HepG2 (cell line): ENCODE measurements around the gene DOK7. TPM values are rescaled to one million over a fixed set of nuclear protein-coding genes. Genes with fewer than 3 reads are reported as not detected.

Experiments used
- ASH2L ChIP-seq: fragments of 300-600, 200-600 bp; sonication (generic); IDR thresholded peaks from 2 replicates; pipeline ENCODE4 v1.7.0; 2017; ENCODE audit warnings: low read depth, mild to moderate bottlenecking, moderate library complexity, mixed read lengths, low read length; ENCODE audit not compliant: insufficient read length
- ETV6 ChIP-seq: sonication (generic); formaldehyde crosslinking; conservative IDR thresholded peaks from 2 replicates; pipeline ENCODE4 v1.4.0; 2020; ENCODE audit warnings: missing genetic modification reagents
- HNRNPL ChIP-seq: fragments of 200-400 bp; formaldehyde crosslinking; IDR thresholded peaks from 2 replicates; pipeline ENCODE4 v1.6.1; 2017; ENCODE audit warnings: mild to moderate bottlenecking, low read depth, low read length
- JUND ChIP-seq: sonication (generic); formaldehyde crosslinking; IDR thresholded peaks from 2 replicates; pipeline ENCODE4 v1.8.0; 2022; ENCODE audit warnings: mild to moderate bottlenecking, missing genetic modification reagents
- MEIS1 ChIP-seq: sonication (generic); formaldehyde crosslinking; IDR thresholded peaks from 2 replicates; pipeline ENCODE4 v1.9.0; 2021; ENCODE audit warnings: mild to moderate bottlenecking, missing genetic modification reagents, moderate library complexity, borderline replicate concordance
- MZF1 ChIP-seq: sonication (generic); formaldehyde crosslinking; IDR thresholded peaks from 2 replicates; pipeline ENCODE4 v1.8.1; 2023; ENCODE audit warnings: mild to moderate bottlenecking, missing genetic modification reagents, borderline replicate concordance
- NFE2 ChIP-seq: sonication (generic); formaldehyde crosslinking; IDR thresholded peaks from 2 replicates; pipeline ENCODE4 v1.4.0; 2020; ENCODE audit warnings: missing genetic modification reagents
- NFE2L2 ChIP-seq: fragments of 150-350 bp; IDR thresholded peaks from 2 replicates; pipeline ENCODE4 v1.6.1; 2014; ENCODE audit warnings: low read length
- PCBP2 ChIP-seq: fragments of 200-400 bp; formaldehyde crosslinking; optimal IDR thresholded peaks from 2 replicates; pipeline ENCODE3; 2018; ENCODE audit warnings: low read length, low read depth; ENCODE audit not compliant: poor library complexity, severe bottlenecking
- RFXANK ChIP-seq: IDR thresholded peaks from 2 replicates; pipeline ENCODE4 v1.6.1; 2016
- SMAD1 ChIP-seq: sonication (generic); formaldehyde crosslinking; IDR thresholded peaks from 2 replicates; pipeline ENCODE4 v1.4.0; 2020; ENCODE audit warnings: missing genetic modification reagents, low read depth, mild to moderate bottlenecking, borderline replicate concordance
- SRSF4 ChIP-seq: fragments of 200-400 bp; formaldehyde crosslinking; IDR thresholded peaks from one replicate; pipeline ENCODE4 v1.6.1; 2018; ENCODE audit warnings: mild to moderate bottlenecking, low read depth, low read length, moderate library complexity; ENCODE audit not compliant: poor library complexity, severe bottlenecking
- SRY ChIP-seq: sonication (generic); formaldehyde crosslinking; IDR thresholded peaks from 2 replicates; pipeline ENCODE4 v1.8.0; 2022; ENCODE audit warnings: mild to moderate bottlenecking, missing genetic modification reagents
- TBX2 ChIP-seq: sonication (generic); formaldehyde crosslinking; IDR thresholded peaks from 2 replicates; pipeline ENCODE4 v1.5.0; 2020; ENCODE audit warnings: missing genetic modification reagents, mild to moderate bottlenecking, borderline replicate concordance
- ZFY ChIP-seq: sonication (generic); formaldehyde crosslinking; IDR thresholded peaks from 2 replicates; pipeline ENCODE4 v1.4.0; 2020; ENCODE audit warnings: missing genetic modification reagents
- ZNF136 ChIP-seq: sonication (generic); formaldehyde crosslinking; IDR thresholded peaks from 2 replicates; pipeline ENCODE4 v1.8.1; 2022; ENCODE audit warnings: low read depth, mild to moderate bottlenecking, moderate library complexity, missing genetic modification reagents
- ZNF709 ChIP-seq: sonication (generic); formaldehyde crosslinking; IDR thresholded peaks from 2 replicates; pipeline ENCODE4 v1.5.0; 2020; ENCODE audit warnings: mild to moderate bottlenecking, missing genetic modification reagents
- ZNF790 ChIP-seq: sonication (generic); formaldehyde crosslinking; IDR thresholded peaks from 2 replicates; pipeline ENCODE4 v1.8.0; 2022; ENCODE audit warnings: missing genetic modification reagents, mild to moderate bottlenecking, borderline replicate concordance
- ZNF879 ChIP-seq: sonication (generic); formaldehyde crosslinking; IDR thresholded peaks from 2 replicates; pipeline ENCODE4 v1.8.1; 2023; ENCODE audit warnings: missing genetic modification reagents
- polyA plus RNA-seq, 8 experiments: library from polyadenylated mRNA; depleted of rRNA in 3 of 8; stranded (reverse) in 7 of 8; unstranded in 1 of 8; fragments of >200 nt; fragmentation: Illumina TruSeq in 4 of 8; extraction: Trizol in 4 of 8; gene quantifications; 2 replicates each; pipeline versions ENCODE4 v1.2.1 to v1.2.3, GENCODE V29; 2011 to 2016; ENCODE audit warnings: low read depth in 4 of 8, missing spikeins in 1 of 8, mixed read lengths in 1 of 8; ENCODE audit not compliant: insufficient read depth in 1 of 8
- total RNA-seq, 5 experiments: library from RNA; depleted of rRNA; stranded (reverse); fragments of >200 nt; fragmentation: Illumina TruSeq; extraction: Trizol; gene quantifications; 2 replicates each; pipeline ENCODE4 v1.2.3, GENCODE V29; 2016; ENCODE audit warnings: low read depth in 1 of 5
- TF ChIP-seq, protein P1 (sequence below): IDR thresholded peaks from 2 replicates; pipeline ENCODE4 v1.6.1; 2016; ENCODE audit warnings: mild to moderate bottlenecking
- TF ChIP-seq, protein P2 (sequence below): sonication (generic); formaldehyde crosslinking; IDR thresholded peaks from 2 replicates; pipeline ENCODE4 v1.4.0; 2020; ENCODE audit warnings: missing genetic modification reagents
- TF ChIP-seq, protein P3 (sequence below): sonication (generic); formaldehyde crosslinking; IDR thresholded peaks from 2 replicates; pipeline ENCODE4 v1.8.1; 2023; ENCODE audit warnings: mild to moderate bottlenecking, inconsistent platforms, moderate library complexity, missing genetic modification reagents, borderline replicate concordance
- TF ChIP-seq, protein P4 (sequence below): sonication (generic); formaldehyde crosslinking; IDR thresholded peaks from 2 replicates; pipeline ENCODE4 v1.8.1; 2023; ENCODE audit warnings: mild to moderate bottlenecking, missing genetic modification reagents

The DOK7 gene
- total and polyA plus RNA-seq, 2 of the 13 experiments (the other 11 are each of a cell fraction or from before 2014, with no cell fraction given): 0.03 to 0.07 TPM

DNA sequence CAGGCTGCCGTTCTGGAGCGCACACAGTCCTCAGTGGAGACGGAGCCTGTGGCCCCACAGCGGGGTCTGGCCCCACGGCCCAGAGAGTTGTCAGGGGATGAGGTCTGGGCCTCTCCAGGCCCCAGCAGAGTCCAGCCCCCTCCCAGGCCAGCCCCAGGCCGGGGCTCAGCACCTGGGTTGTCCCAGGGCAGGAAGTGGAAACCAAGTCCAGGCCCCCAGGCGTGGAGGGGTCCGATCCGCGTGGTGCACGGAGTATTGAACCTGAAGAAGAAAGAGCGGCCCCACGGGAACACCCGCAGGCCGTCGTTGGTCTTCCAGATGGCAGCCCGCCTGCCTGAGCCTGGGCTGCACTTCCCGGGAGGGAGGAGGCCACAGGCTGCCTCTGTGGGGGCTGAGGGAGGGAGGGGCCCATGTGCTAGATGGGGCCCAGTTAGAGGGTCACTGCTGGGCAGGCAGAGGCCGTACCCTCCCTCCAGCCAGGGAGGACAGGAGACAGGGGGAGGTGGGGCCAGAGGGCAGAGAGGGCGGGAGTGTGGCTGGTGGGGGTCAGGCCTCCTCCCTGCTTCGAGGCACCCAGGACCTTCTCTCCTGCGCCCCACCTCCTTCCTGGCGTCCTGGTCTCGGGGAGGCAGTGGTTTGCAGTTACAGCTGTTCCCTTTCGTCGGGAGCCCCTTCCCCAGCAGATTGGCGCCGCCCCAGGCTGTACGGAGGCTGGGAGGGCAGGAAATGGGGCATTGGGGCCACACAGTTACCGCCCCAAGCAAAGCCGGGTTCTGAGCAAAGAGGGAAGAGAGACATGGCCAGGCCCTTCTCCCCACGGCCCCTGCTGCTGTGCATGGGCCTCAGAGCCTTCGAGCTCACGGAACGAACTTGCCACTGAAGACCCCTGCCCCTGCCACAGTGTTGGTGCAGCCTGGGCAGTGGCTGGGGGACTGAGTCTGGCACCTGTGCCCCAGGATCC is 13.3 kb upstream of the DOK7 start (continued):
- no peak for TF ChIP-seq ZNF790 (CRISPR knock-in tag)
- no peak for TF ChIP-seq ZNF136 (CRISPR knock-in tag)
- peak; percentile 50; the same call in 1 of the 2 replicates for TF ChIP-seq ZNF709 (CRISPR knock-in tag)
- TF ChIP-seq MEIS1: no peak
- no peak for TF ChIP-seq NFE2 (CRISPR knock-in tag)
- TF ChIP-seq HNRNPL: peak; percentile 33; the same call in 1 of the 2 replicates
- TF ChIP-seq, protein P1, sequence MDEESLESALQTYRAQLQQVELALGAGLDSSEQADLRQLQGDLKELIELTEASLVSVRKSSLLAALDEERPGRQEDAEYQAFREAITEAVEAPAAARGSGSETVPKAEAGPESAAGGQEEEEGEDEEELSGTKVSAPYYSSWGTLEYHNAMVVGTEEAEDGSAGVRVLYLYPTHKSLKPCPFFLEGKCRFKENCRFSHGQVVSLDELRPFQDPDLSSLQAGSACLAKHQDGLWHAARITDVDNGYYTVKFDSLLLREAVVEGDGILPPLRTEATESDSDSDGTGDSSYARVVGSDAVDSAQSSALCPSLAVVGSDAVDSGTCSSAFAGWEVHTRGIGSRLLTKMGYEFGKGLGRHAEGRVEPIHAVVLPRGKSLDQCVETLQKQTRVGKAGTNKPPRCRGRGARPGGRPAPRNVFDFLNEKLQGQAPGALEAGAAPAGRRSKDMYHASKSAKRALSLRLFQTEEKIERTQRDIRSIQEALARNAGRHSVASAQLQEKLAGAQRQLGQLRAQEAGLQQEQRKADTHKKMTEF: no peak
- TF ChIP-seq SRSF4: no peak
- TF ChIP-seq SMAD1 (CRISPR knock-in tag): no peak
- no peak for TF ChIP-seq NFE2L2
- TF ChIP-seq MZF1 (CRISPR knock-in tag): no peak
- TF ChIP-seq, protein P2, sequence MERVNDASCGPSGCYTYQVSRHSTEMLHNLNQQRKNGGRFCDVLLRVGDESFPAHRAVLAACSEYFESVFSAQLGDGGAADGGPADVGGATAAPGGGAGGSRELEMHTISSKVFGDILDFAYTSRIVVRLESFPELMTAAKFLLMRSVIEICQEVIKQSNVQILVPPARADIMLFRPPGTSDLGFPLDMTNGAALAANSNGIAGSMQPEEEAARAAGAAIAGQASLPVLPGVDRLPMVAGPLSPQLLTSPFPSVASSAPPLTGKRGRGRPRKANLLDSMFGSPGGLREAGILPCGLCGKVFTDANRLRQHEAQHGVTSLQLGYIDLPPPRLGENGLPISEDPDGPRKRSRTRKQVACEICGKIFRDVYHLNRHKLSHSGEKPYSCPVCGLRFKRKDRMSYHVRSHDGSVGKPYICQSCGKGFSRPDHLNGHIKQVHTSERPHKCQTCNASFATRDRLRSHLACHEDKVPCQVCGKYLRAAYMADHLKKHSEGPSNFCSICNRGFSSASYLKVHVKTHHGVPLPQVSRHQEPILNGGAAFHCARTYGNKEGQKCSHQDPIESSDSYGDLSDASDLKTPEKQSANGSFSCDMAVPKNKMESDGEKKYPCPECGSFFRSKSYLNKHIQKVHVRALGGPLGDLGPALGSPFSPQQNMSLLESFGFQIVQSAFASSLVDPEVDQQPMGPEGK (CRISPR knock-in tag): peak; percentile 78; the same call in 1 of the 2 replicates
- TF ChIP-seq, protein P3, sequence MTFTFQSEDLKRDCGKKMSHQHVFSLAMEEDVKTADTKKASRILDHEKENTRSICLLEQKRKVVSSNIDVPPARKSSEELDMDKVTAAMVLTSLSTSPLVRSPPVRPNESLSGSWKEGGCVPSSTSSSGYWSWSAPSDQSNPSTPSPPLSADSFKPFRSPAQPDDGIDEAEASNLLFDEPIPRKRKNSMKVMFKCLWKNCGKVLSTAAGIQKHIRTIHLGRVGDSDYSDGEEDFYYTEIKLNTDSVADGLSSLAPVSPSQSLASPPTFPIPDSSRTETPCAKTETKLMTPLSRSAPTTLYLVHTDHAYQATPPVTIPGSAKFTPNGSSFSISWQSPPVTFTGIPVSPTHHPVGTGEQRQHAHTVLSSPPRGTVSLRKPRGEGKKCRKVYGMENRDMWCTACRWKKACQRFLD (CRISPR knock-in tag): no peak
- no peak for TF ChIP-seq SRY (CRISPR knock-in tag)
- no peak for TF ChIP-seq RFXANK (CRISPR knock-in tag)
- TF ChIP-seq TBX2: no peak
- TF ChIP-seq ZFY (CRISPR knock-in tag): 0 out of 2 replicates have a peak, but pooled peaks have one; percentile 26
- no peak for TF ChIP-seq PCBP2
- TF ChIP-seq ZNF879 (CRISPR knock-in tag): no peak
- no peak for TF ChIP-seq ETV6
- TF ChIP-seq JUND (CRISPR knock-in tag): no peak
- TF ChIP-seq, protein P4, sequence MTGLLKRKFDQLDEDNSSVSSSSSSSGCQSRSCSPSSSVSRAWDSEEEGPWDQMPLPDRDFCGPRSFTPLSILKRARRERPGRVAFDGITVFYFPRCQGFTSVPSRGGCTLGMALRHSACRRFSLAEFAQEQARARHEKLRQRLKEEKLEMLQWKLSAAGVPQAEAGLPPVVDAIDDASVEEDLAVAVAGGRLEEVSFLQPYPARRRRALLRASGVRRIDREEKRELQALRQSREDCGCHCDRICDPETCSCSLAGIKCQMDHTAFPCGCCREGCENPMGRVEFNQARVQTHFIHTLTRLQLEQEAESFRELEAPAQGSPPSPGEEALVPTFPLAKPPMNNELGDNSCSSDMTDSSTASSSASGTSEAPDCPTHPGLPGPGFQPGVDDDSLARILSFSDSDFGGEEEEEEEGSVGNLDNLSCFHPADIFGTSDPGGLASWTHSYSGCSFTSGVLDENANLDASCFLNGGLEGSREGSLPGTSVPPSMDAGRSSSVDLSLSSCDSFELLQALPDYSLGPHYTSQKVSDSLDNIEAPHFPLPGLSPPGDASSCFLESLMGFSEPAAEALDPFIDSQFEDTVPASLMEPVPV (CRISPR knock-in tag): no peak
- TF ChIP-seq ASH2L: no peak
